HG03342 (cell line): ENCODE measurements around the gene ZNF654.
"Not testable (repeated sequence)": the region's sequence is repeated elsewhere in the genome, so short reads cannot be mapped to it uniquely, and the experiment has no call there.

Experiments used
- ATAC-seq: cut with Tn5 transposase; IDR thresholded peaks from one replicate; pipeline ENCODE4 v1.9.1; 2021; ENCODE audit warnings: mild to moderate bottlenecking, moderate library complexity; ENCODE audit not compliant: unreplicated experiment

ZNF654 gene

GRCh38 chr3:88059380-88060170, 520 bp downstream of the ZNF654 start:
- ATAC-seq = peak; percentile 9

DNA sequence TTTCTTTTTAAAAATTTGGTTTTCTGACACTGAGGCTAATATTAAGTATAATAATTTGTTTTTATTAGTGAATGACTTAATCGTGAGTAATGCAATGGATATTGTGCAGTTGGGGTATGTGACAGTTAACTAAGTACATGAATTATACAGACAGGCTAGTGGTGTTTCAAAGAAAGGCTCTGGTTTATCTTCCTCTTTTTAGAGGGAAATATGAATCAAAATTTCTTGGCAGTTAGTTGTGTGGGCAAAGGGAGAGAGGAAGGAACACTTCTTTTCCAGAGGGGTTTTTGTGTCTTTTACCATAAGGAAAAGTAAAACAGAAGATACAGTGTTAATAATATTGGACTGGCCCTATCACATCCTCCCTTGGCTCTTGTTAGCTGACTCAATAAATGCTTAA, 2.7 kb downstream of the ZNF654 start:
- no peak for ATAC-seq

GRCh38 chr3:88075072-88075471, 16.0 kb downstream of the ZNF654 start:
- no peak for ATAC-seq

- no peak for ATAC-seq
Observed at GRCh38 chr3:88075497-88075896, 16.4 kb downstream of the ZNF654 start.

GRCh38 chr3:88076712-88077111, 17.7 kb downstream of the ZNF654 start:
- no peak for ATAC-seq

DNA sequence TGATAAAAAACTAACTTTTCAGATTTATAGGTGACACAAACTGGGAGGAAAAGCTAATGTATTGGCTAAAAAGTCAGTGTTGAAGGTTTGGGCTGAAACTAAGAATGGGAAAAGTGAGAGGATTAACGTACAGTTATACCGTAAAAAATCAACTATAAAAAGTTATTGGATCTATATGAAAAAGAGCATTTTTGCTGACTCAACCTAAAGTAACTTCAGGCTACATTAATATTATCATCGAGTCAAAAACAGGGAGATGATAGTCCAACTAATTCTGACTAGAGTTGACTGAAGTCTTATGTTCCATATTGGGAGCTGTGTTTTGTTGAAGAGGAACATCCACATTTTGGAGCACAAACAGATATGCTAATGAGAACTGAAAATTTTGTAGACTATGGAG, 19.9 kb downstream of the ZNF654 start:
- no peak for ATAC-seq

DNA sequence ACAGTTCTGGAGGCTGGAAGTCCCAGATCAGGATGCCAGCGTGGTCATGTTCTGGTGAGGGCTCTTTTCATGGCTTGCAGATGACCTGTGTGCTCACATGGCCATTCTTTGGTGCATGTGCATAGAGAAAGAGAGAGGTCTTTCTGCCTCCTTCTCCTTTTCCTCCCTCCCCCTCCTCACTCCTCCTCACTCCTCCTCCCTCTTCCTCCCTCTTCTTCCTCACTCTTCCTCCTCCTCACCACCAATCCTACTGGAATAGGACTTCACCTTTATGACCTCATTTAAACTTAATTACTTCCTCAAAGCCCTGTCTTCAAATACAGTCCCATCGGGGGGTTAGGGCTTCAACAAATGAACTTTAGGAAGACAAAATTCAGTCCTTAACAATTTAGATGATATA, 23.8 kb downstream of the ZNF654 start:
- ATAC-seq = no peak

DNA sequence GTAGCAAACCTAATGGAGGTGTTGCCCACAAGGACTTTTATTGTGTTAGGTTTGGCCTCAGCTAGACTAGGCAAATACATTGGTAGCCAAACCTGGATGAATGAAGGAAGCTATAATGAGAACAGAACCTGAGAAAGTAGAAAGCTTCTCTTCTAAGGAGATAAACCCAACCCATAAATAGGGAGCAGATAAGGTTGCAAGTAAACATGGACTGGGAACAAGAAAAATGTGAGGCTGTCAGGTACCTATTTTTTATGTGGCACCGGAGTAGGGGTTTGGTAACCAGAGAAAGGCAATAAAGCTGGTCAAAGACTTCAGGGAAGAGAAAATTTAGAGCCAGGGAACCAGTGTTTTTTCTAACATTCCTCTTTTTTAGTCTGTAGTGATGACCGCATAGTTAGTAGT, 25.0 kb downstream of the ZNF654 start:
- no peak for ATAC-seq

- ATAC-seq = no peak
Observed at GRCh38 chr3:88090681-88091080, 31.6 kb downstream of the ZNF654 start.

- ATAC-seq = no peak
Observed at GRCh38 chr3:88092270-88092669, 33.2 kb downstream of the ZNF654 start.

- no peak for ATAC-seq
Observed at GRCh38 chr3:88093266-88093665, 34.2 kb downstream of the ZNF654 start.

DNA sequence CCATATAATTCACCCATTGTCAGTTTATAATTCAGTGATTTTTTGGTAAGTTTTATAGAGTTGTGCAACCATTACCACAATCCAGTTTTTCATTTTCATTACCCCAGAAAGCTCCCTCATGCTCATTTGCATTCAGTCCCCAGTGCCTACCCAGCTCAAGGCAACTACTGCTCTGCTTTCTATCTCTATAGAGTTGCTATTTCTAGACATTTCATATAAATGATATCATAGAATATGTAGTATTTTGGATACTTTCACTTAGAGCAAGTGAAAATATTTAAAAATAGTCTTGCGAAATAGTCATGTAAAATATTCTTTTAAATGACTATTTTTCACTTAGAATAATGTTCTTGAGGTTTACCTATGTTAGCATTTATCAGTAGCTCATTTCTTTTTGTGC, 42.1 kb downstream of the ZNF654 start:
- ATAC-seq = peak; percentile 69

DNA sequence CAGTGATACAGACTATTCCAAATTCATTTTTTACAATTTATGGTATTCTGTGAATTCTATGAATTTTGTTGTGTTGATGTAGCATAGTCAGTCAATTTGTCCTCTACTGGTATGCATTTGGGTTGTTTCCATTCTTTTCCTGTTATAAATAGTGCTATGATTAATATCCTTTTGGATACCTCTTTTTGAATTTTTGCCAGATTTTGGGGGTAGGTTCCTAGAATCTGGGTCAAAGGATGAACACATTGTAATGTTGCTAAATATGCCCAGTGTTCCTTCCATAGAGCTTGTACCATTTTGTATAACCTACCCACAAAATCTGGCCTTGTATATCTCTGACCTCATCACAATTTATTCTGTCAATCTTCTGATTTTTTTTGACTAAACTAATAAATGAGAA, 46.3 kb downstream of the ZNF654 start:
- no peak for ATAC-seq

DNA sequence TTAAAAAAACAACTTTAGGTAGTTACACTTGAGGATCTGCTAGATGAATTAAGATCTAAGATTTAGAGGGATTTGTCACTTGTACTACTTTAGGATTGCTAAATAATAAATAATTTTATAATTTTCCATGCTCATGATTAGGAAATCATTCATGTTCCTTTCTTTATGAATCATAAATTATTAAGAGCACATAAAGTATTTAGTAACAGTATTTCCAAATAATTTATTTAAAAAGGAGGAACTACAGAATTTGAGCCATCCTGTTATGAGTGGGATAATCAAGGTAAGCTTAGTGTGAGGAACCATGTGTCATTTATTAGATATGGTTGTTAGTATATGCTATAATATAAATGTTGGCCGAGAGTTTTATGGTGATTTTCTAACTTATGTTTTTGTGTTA, 53.2 kb downstream of the ZNF654 start:
- no peak for ATAC-seq

- ATAC-seq = peak; percentile 94
Observed at GRCh38 chr3:88113311-88114162, 54.5 kb downstream of the ZNF654 start.

GRCh38 chr3:88114878-88115549, 56.0 kb downstream of the ZNF654 start:
- ATAC-seq = no peak

DNA sequence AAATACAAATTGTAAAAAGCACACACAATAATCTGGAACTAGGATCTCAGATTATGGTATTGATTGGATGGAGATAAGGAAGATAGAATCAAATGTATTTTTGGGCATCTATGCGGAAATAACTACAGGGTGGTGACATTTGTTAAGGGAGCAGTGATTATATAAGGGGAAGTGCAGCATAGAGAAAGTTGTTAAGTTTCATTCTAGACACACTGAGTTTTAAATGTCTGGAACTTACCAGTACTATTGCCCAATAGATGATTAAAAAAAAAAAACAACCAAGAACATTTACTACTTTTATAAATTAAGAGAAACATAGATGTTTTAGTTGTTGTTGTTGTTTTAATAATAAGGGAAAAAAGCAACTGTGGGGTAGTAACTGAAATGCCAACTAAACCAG, 58.6 kb downstream of the ZNF654 start:
- ATAC-seq = no peak

- not testable (repeated sequence) for ATAC-seq
Observed at GRCh38 chr3:88118603-88119002, 59.5 kb downstream of the ZNF654 start.

- no peak for ATAC-seq
Observed at GRCh38 chr3:88123526-88123925, 64.5 kb downstream of the ZNF654 start.

DNA sequence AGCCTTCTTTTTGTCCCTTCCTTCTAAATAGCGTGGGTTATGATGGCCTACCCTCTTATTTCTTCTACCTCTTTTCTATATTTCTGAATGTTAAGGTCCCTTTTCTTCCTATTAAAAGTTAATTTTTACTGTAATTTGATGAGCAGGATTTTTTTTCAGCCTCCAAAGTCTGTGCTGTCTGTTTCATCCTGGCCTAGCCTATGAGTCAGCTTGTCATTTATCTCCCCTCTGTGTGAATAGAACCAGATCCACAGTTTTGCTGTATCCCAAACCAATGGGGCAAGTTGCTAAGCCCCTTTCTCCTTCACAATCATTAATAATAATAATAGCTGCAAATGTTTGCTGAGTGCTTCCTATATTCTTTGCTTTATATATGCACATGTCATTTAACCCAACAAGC, 72.6 kb downstream of the ZNF654 start:
- no peak for ATAC-seq

DNA sequence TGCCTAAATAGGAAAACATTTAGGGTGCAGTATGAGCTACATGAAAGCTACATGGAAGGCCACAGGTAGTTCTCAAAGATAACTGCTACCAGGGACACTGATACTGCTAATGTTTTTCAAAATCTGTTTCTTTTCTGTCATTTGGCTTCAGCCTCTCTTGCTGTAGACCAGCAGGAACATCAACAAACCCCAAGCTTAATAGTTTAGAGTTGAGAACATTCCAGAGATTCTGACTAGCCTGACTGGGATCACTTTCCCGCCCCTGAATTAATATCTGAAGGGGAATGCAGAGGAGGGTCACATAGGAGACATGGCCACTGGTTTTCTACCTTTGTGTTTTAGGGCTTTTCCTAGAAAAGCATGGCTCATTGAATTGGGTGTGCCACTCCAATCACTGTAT, 73.8 kb downstream of the ZNF654 start:
- no peak for ATAC-seq
